RWPE2 (cell line): ENCODE measurements around the gene HAUS3.
"Not testable (repeated sequence)": the region's sequence is repeated elsewhere in the genome, so short reads cannot be mapped to it uniquely, and the experiment has no call there.

Experiments used
- ATAC-seq: fragments of 200-7000 bp; cut with Tn5 transposase; 3 replicates; pipeline ENCODE4 v1.9.1; 2021; ENCODE audit warnings: low read depth
- DNase-seq: peaks from one replicate; pipeline ENCODE4 v3.0.0-alpha.2; 2020; ENCODE audit warnings: low spot score
- H3K27ac ChIP-seq: fragments of 450-650 bp; 2 replicates; pipeline ENCODE4 v1.5.1; 2017; ENCODE audit warnings: mild to moderate bottlenecking; ENCODE audit not compliant: poor library complexity, severe bottlenecking
- H3K27me3 ChIP-seq: fragments of 250-450 bp; sonication (Bioruptor Pico); 2 replicates; pipeline ENCODE4 v1.5.1; 2021; ENCODE audit warnings: mild to moderate bottlenecking, moderate library complexity; ENCODE audit not compliant: insufficient read depth, poor library complexity, severe bottlenecking
- H3K36me3 ChIP-seq: fragments of 250-450 bp; sonication (Bioruptor Pico); 2 replicates; pipeline ENCODE4 v1.5.1; 2020; ENCODE audit warnings: low read depth, mild to moderate bottlenecking, moderate library complexity
- H3K4me1 ChIP-seq: fragments of 250-450 bp; sonication (Bioruptor Pico); 2 replicates; pipeline ENCODE4 v1.5.1; 2021; ENCODE audit warnings: mild to moderate bottlenecking, moderate library complexity; ENCODE audit not compliant: insufficient read depth, poor library complexity, severe bottlenecking
- H3K4me3 ChIP-seq: fragments of 250-450 bp; sonication (Bioruptor Pico); 2 replicates; pipeline ENCODE4 v1.5.1; 2021; ENCODE audit warnings: mild to moderate bottlenecking, moderate library complexity; ENCODE audit not compliant: severe bottlenecking
- H3K9me3 ChIP-seq: fragments of 250-450 bp; sonication (Bioruptor Pico); 2 replicates; pipeline ENCODE4 v1.5.1; 2021; ENCODE audit warnings: mild to moderate bottlenecking, moderate library complexity; ENCODE audit not compliant: severe bottlenecking
- TF ChIP-seq, protein P1 (sequence below): fragments of 450-650 bp; IDR thresholded peaks from one replicate; pipeline ENCODE4 v1.5.1; 2017; ENCODE audit warnings: mild to moderate bottlenecking, moderate library complexity; ENCODE audit not compliant: poor library complexity, severe bottlenecking

Gene HAUS3

DNA sequence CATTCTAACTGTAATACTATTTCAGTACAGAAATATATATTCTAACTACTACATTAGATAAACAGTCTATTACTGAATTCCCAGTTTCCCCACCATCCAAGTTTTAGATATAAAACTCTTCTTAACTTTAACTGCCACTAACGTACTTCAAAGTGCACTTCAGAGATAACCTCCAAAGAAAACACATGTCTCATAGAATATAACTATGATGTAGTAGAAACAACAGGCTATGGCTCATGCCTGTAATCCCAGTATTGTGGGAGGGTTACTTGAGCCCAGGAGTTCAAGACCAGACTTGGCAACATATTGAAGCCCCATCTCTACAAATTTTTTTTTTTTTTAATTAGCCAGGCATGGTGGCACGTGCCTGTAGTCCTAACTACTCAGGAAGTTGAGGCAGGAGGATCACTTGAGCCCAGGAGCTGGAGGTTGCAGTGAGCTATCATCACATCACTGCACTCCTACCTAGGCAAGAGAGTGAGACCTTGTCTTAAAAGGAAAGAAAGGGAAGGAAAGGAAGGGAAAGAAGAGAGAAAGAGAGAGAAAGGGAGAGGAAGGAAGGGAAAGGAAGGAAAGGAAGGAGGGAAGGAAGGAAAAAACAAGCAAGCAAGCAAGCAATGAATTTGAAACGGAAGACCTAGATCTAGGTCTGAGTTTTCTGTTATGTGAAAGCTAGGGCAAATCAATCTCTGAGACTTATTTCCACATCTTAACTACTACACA, 4.8 kb downstream of the HAUS3 start:
- H3K36me3 ChIP-seq = peaks cover 80% of the 10 kb centered on the region
- peaks cover 20% of the 10 kb centered on the region for H3K4me1 ChIP-seq
- ATAC-seq (no peak), DNase-seq (no peak)
- no peak overlapping the region for H3K4me3 ChIP-seq
- no peaks in the 10 kb centered on the region for H3K9me3 ChIP-seq
- TF ChIP-seq, protein P1, sequence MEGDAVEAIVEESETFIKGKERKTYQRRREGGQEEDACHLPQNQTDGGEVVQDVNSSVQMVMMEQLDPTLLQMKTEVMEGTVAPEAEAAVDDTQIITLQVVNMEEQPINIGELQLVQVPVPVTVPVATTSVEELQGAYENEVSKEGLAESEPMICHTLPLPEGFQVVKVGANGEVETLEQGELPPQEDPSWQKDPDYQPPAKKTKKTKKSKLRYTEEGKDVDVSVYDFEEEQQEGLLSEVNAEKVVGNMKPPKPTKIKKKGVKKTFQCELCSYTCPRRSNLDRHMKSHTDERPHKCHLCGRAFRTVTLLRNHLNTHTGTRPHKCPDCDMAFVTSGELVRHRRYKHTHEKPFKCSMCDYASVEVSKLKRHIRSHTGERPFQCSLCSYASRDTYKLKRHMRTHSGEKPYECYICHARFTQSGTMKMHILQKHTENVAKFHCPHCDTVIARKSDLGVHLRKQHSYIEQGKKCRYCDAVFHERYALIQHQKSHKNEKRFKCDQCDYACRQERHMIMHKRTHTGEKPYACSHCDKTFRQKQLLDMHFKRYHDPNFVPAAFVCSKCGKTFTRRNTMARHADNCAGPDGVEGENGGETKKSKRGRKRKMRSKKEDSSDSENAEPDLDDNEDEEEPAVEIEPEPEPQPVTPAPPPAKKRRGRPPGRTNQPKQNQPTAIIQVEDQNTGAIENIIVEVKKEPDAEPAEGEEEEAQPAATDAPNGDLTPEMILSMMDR = no peak
- no peak overlapping the region for H3K27ac ChIP-seq
- H3K27me3 ChIP-seq = no peaks in the 10 kb centered on the region

DNA sequence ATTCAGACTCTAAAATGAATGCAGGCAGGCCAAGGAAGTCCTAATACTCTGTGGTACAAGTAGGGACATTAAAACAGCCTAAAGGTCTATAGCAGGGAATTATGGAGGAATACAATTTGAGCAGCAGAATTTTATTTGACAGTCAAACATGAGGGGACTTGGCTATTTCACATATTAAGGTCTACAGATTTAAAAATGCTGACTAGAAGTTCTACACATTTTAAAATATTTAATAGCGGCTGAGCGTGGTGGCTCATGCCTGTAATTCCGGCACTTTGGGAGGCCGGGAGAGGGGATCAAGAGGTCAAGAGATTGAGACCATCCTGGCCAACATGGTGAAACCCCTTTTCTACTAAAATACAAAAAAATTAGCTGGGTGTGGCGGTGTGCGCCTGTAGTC, 10.8 kb downstream of the HAUS3 start:
- Histone ChIP-seq H3K9me3 (no peaks in the 10 kb centered on the region), H3K27me3 (no peaks in the 10 kb centered on the region), H3K4me3 (no peak overlapping the region), H3K4me1 (no peaks in the 10 kb centered on the region), H3K27ac (no peak overlapping the region), H3K36me3 (peaks cover 57% of the 10 kb centered on the region)
- TF ChIP-seq, protein P1 = no peak
- DNase-seq = no peak
- no peak for ATAC-seq

DNA sequence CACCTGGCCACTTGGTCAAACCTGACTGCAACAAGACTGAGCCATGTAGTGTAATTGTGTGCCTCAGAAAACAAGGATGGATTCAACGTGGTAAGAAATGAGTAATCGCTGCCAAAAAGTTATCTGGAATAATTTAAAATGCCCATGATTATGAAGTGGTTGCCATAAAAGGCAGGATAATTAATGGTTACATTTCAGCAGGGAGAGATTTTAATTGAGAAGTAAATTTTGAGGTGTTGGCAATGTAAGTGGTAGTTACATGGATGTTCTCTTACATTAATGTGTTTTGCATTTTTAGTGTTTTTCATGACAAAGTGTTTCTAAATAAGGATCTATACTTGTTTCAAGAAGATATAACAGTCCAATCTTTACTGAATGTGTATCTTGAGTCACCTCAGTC, 15.7 kb downstream of the HAUS3 start:
- Histone ChIP-seq H3K4me1 (no peaks in the 10 kb centered on the region), H3K27me3 (no peaks in the 10 kb centered on the region), H3K36me3 (peaks cover 12% of the 10 kb centered on the region; the same call in 1 of the 2 replicates), H3K9me3 (no peaks in the 10 kb centered on the region), H3K4me3 (no peak overlapping the region), H3K27ac (no peak overlapping the region)
- ATAC-seq (no peak), DNase-seq (no peak)
- TF ChIP-seq, protein P1 = no peak

DNA sequence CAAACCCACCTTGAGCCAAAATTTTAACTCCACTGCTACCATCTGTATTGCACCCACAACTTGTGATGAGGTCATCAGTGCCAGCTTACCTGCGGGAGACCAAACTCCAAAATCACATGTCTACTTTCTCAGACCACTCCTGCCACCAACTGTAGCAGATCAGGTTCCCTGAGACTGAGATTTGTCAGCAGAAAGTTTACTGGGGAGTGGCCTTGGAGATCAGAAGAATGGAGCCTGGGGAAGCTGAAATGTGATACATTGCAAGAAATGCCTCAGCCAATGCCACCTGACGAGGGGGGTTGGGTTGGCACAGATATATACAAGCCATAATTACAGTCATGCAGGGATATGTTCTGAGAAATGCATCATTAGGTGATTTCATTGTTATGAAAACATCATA, 19.1 kb downstream of the HAUS3 start:
- DNase-seq (no peak), ATAC-seq (no peak)
- Histone ChIP-seq H3K36me3 (peaks cover 5% of the 10 kb centered on the region; the same call in 1 of the 2 replicates), H3K9me3 (no peaks in the 10 kb centered on the region), H3K27me3 (no peaks in the 10 kb centered on the region), H3K27ac (no peak overlapping the region), H3K4me3 (no peak overlapping the region), H3K4me1 (no peaks in the 10 kb centered on the region)
- TF ChIP-seq, protein P1 = no peak

DNA sequence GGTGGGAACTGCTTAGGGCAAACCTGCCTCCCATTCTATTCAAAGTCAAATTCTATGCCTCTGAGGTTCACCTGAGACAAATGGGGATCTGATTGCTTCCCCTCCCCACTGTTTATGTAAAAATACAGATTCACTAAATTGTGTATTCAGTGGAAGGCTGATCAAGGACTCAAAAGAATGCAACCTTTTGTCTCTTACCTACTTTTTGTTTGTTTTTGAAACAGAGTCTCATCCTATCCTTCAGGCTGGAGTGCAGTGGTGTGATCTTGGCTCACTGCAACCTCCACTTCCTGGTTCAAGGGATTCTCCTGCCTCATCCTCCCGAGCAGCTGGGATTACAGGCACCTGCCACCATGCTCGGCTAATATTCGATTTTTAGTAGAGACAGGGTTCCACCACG, 20.5 kb downstream of the HAUS3 start:
- not testable (repeated sequence) for H3K9me3 ChIP-seq, H3K27ac ChIP-seq, H3K4me3 ChIP-seq, H3K27me3 ChIP-seq, DNase-seq, H3K4me1 ChIP-seq, ATAC-seq, H3K36me3 ChIP-seq
